Measurements from ENCODE around the gene DEK.

The DEK gene

DNA sequence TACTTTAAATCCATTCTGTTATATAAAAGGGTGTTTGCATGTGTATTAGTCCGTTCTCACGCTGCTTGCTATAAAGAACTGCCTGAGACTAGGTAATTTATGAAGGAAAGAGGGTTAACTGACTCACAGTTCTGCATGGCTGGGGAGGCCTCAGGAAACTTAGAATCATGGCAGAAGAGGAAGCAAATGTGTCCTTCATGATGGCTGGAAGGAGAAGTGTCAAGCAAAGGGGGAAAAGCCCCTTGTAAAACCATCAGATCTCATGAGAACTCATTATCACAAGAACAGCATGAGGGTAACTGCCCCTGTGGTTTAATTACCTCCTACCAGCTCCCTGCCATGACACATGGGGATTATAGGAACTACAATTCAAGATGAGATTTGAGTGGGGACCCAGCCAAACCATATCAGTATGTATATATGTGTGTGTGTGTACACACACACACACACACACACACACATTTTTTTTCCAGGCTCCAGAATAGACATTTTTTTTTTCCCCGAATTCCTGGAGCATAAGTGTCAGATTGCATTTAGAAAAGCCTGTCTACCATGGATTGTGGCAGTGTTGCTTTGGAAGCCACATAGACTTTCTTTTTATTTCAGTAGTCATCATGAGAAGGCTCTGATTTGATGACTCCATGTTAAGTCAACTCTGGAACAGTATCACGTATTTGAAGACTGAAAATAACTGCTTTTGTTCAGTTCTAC, 77.6 kb downstream of the DEK start:
- H3K27ac ChIP-seq, result peak overlapping the region; percentile 9; the same call in 1 of the 2 replicates
- TF ChIP-seq, protein P1, sequence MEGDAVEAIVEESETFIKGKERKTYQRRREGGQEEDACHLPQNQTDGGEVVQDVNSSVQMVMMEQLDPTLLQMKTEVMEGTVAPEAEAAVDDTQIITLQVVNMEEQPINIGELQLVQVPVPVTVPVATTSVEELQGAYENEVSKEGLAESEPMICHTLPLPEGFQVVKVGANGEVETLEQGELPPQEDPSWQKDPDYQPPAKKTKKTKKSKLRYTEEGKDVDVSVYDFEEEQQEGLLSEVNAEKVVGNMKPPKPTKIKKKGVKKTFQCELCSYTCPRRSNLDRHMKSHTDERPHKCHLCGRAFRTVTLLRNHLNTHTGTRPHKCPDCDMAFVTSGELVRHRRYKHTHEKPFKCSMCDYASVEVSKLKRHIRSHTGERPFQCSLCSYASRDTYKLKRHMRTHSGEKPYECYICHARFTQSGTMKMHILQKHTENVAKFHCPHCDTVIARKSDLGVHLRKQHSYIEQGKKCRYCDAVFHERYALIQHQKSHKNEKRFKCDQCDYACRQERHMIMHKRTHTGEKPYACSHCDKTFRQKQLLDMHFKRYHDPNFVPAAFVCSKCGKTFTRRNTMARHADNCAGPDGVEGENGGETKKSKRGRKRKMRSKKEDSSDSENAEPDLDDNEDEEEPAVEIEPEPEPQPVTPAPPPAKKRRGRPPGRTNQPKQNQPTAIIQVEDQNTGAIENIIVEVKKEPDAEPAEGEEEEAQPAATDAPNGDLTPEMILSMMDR (conservative IDR thresholded peaks at IDR 0.05), result no peak

DNA sequence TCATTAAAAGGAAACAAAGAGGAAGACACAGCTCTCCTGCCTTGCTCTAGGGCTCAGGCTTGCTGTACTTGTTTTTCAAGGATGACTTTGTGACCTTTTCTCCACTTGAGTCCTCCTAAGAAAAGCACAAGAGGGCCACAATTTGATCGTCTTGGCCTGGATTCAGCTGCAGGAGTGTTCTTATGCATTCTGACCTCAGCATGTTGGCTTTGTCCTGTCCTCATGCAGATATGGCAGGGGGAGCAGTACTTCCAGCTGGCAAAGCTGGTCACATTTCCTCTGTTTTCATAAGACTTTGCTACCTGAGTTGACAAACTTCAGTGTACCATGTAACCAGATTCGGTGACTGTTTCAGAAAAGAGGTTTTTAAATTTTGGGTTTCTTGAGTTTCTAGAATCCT, 78.3 kb downstream of the DEK start:
- TF ChIP-seq, protein P1 (conservative IDR thresholded peaks at IDR 0.05), result no peak
- H3K27ac ChIP-seq, result peak overlapping the region; percentile 9; the same call in 1 of the 2 replicates

DNA sequence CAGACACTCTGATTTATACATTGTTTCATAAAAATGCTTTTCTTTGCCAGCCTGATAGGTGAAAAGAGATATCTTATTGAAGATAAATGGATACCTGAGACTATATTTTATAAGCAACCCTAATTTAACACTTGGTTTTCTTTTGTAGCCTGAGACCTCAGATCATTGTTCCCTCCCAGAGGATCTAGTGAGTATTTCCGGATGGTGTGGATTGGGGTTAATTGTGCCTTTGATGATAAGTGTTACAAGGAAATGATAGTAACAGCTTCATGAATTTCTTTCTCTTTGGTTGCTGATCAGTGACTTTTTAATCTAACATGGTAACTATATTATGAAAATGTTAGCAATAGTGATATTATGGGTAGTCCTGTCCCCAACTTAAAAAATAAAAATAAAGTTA, 78.7 kb downstream of the DEK start:
- TF ChIP-seq, protein P1 (conservative IDR thresholded peaks at IDR 0.05), result no peak
- peak overlapping the region; percentile 9; the same call in 1 of the 2 replicates for H3K27ac ChIP-seq

DNA sequence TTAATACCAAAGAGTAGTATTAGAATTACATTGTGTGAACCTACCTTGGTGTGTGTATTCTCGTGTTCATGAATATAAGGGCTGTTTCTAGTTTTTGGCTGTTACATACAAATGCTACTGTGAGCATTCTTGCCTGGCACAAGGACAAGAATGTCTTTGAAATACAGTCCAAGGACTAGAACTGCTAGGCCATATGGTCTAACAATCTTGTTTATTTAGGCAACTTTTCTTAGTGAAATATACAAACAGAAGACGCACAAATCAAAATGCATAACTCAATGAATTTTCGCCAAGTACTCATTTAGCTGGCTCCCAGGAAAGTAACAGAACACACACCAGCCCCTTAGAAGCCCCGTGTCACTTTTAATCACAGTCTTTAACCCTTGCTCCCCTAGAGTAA, 80.6 kb downstream of the DEK start:
- H3K27ac ChIP-seq, result no peak overlapping the region
- TF ChIP-seq, protein P1 (conservative IDR thresholded peaks at IDR 0.05), result no peak

DNA sequence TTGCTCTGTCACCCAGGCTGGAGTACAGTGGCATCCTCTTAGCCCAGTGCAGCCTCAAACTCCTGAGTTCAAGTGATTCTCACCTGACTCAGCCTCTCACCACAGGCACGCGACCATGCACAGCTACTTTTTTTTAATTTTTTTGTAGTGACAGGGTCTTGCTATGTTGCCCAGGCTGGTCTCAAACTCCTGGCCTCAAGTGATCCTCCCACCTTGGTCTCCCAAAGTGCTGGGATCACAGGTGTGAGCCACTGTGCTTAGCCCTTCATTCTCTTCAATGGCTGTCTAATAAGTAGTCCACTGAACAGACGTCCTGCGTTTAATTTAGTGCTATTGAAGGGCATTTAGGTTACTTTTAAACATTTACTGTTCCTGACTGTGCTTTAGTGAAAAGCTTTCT, 81.8 kb downstream of the DEK start:
- TF ChIP-seq, protein P1 (conservative IDR thresholded peaks at IDR 0.05), result no peak
- H3K27ac ChIP-seq, result no peak overlapping the region

DNA sequence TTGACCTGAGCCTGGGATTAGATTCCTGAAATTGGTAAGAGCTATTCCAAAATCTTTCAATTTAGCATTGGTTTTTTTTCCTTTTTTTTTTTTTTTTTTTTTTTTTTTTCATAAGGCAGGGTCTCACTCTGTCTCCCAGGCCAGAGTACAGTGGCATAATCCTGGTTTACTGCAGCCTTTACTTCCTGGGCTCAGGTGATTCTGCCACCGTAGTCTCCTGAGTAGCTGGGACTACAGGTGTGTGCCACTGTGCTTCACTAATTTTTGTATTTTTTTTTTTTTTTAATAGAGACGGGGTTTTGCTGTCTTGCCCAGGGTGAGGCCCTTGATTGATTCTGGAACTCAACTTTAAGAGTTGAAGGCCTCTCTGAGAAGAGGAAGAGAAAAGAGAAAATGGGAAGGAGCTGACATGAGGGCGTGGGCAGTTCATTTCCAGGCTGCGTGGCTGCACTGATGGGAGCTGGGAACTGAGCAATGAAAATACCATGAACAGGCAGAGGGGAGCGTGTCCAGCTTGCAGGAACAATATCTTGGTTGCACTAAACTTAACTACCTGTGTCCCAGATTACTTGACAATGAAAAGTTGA, 84.5 kb downstream of the DEK start:
- TF ChIP-seq, protein P1 (conservative IDR thresholded peaks at IDR 0.05), result no peak
- no peak overlapping the region for H3K27ac ChIP-seq

DNA sequence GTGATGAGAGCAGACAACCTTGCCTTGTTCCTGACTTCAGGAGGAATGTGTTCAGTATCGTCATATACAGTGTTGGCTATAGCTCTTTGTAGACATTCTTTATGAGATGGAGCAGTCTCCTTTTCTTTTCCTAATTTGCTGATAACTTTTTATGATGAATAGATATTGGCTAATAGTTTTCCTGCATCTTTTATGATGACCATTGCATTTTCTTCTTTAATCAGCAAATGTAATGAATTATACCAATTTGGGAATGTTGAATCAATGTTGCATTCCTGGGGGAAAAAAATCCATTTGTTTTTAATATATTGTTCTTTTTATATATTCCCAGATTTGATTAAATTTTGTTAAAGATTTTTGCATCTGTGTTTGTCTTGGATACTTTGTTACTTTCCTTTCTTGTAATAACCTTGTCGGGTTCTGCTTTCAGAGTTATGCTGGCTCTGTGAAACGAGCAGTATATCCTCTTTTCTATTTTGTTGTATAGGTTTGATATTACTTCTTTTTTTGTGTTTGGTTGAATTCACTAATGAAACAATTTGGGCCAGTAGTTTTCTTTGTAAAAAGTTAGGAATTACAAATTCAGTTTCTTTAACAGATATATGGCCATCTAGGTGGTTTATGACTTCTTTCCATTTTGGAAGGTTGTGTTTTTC, 85.2 kb downstream of the DEK start:
- TF ChIP-seq, protein P1 (conservative IDR thresholded peaks at IDR 0.05), result no peak
- H3K27ac ChIP-seq, result no peak overlapping the region
